ENCODE data around the gene STXBP2. TPM values are rescaled to one million over a fixed set of nuclear protein-coding genes. Genes with fewer than 3 reads are reported as not detected.

STXBP2 gene
- total RNA-seq, 1 donor from 2014 or later: 42.2 TPM

GRCh38 chr19:7628589-7629311 is 8.2 kb upstream of the STXBP2 start:
- Mint-ChIP-seq H3K4me1 (ENCODE audit: unreplicated experiment) (peaks cover 33% of the 10 kb centered on the region), H3K4me3 (ENCODE audit: unreplicated experiment) (peak overlapping the region; percentile 100), H3K27ac (ENCODE audit: unreplicated experiment) (peak overlapping the region; percentile 100), H3K36me3 (ENCODE audit: low read depth, unreplicated experiment) (peaks cover 20% of the 10 kb centered on the region), H3K9me3 (ENCODE audit: unreplicated experiment) (no peaks in the 10 kb centered on the region), H3K27me3 (ENCODE audit: unreplicated experiment) (peaks cover 18% of the 10 kb centered on the region)
- no peak for TF ChIP-seq CTCF (IDR thresholded peaks at IDR 0.05; ENCODE audit: unreplicated experiment)
- no peak for DNase-seq (ENCODE audit: low spot score)

- Mint-ChIP-seq H3K4me1 (ENCODE audit: unreplicated experiment) (peaks cover 33% of the 10 kb centered on the region), H3K27ac (ENCODE audit: unreplicated experiment) (peak within 1 kb of the TSS; percentile 100), H3K36me3 (ENCODE audit: low read depth, unreplicated experiment) (peaks cover 23% of the 10 kb centered on the region), H3K9me3 (ENCODE audit: unreplicated experiment) (no peaks in the 10 kb centered on the region), H3K27me3 (ENCODE audit: unreplicated experiment) (peaks cover 18% of the 10 kb centered on the region), H3K4me3 (ENCODE audit: unreplicated experiment) (peak within 1 kb of the TSS; percentile 100)
- no peak for TF ChIP-seq CTCF (IDR thresholded peaks at IDR 0.05; ENCODE audit: unreplicated experiment)
- DNase-seq (ENCODE audit: low spot score): peak; percentile 92
Observed at GRCh38 chr19:7629347-7630054, 7.4 kb upstream of the STXBP2 start, which contains the start of the genes PET100 and XAB2. TSS of gene PET100 (plus strand) at chr19:7629793. CDS start at chr19:7629834, 41 bp downstream. TSS of gene XAB2 (minus strand) at chr19:7629545. CDS start at chr19:7629527, 18 bp downstream.

- Mint-ChIP-seq H3K4me3 (ENCODE audit: unreplicated experiment) (no peak overlapping the region), H3K9me3 (ENCODE audit: unreplicated experiment) (no peaks in the 10 kb centered on the region), H3K36me3 (ENCODE audit: low read depth, unreplicated experiment) (peaks cover 20% of the 10 kb centered on the region), H3K27me3 (ENCODE audit: unreplicated experiment) (peaks cover 28% of the 10 kb centered on the region), H3K27ac (ENCODE audit: unreplicated experiment) (peak overlapping the region; percentile 57), H3K4me1 (ENCODE audit: unreplicated experiment) (peaks cover 33% of the 10 kb centered on the region)
- no peak for DNase-seq (ENCODE audit: low spot score)
- no peak for TF ChIP-seq CTCF (IDR thresholded peaks at IDR 0.05; ENCODE audit: unreplicated experiment)
Observed at GRCh38 chr19:7631577-7631976, 5.3 kb upstream of the STXBP2 start.

- H3K4me3 Mint-ChIP-seq (ENCODE audit: unreplicated experiment): no peak overlapping the region
- no peaks in the 10 kb centered on the region for H3K9me3 Mint-ChIP-seq (ENCODE audit: unreplicated experiment)
- H3K4me1 Mint-ChIP-seq (ENCODE audit: unreplicated experiment): peaks cover 33% of the 10 kb centered on the region
Observed at GRCh38 chr19:7632340-7633203, 4.3 kb upstream of the STXBP2 start.

More at GRCh38 chr19:7632340-7633203, 4.3 kb upstream of the STXBP2 start:
- H3K27ac Mint-ChIP-seq (ENCODE audit: unreplicated experiment): no peak overlapping the region
- peaks cover 26% of the 10 kb centered on the region for H3K27me3 Mint-ChIP-seq (ENCODE audit: unreplicated experiment)
- DNase-seq (ENCODE audit: low spot score): no peak
- no peak for TF ChIP-seq CTCF (IDR thresholded peaks at IDR 0.05; ENCODE audit: unreplicated experiment)
- peaks cover 16% of the 10 kb centered on the region for H3K36me3 Mint-ChIP-seq (ENCODE audit: low read depth, unreplicated experiment)

Measured in endothelial cell (in vitro differentiated cells).